NCI-H69 (cell line): ENCODE measurements around the gene SH3D19.
"Not testable (repeated sequence)": the region's sequence is repeated elsewhere in the genome, so short reads cannot be mapped to it uniquely, and the experiment has no call there.

Source experiments
- DNase-seq: peaks from one replicate; lab custom pipeline; 2025; lab: John Stamatoyannopoulos, UW

The SH3D19 gene

DNA sequence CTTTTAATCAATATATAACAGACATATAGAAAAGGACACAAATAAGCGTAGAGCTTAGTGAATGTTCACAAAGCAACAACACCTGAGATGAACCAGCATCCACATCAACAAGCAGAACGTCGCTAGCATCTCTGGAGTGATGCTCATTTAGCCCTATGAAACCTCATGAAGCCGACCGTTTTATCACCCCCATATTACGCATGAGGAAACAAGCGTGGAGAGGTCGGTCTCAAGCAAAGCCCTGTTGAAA is 226.5 kb downstream of the SH3D19 start:
- DNase-seq: no peak

DNA sequence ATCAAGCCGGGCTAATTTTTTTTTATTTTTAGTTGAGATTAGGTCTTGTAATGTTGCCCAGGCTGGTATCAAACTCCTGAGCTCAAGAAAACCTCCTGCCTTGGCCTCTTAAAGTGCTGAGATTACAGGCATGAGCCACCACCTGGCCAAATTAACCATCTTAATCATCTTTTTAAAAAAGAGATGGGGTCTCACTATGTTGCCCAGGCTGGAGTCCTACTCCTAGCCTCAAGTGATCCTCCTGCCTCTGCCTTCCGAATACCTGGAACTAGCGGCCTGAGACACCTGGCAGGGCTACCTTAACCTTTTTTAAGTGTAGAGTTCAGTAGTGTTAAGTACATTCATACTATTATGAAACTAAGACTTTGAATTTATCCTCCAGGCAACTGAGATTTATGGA is 227.6 kb downstream of the SH3D19 start:
- no peak for DNase-seq

DNA sequence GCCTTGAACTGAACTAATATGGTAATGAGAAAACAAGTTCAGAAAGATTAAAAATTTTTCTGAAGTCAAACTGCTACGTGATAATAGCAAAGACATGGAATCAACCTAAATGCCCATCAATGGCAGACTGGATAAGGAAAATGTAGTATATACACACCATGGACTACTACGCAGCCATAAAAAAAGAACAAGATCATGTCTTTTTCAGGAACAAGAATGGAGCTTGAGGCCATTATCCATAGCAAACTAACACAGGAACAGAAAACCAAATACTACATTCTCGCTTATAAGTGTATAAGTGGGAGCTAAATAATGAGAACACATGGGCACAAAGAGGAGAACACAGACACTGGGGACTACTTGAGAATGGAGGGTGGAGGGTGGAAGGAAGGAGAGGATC is 230.3 kb downstream of the SH3D19 start:
- DNase-seq: no peak

DNA sequence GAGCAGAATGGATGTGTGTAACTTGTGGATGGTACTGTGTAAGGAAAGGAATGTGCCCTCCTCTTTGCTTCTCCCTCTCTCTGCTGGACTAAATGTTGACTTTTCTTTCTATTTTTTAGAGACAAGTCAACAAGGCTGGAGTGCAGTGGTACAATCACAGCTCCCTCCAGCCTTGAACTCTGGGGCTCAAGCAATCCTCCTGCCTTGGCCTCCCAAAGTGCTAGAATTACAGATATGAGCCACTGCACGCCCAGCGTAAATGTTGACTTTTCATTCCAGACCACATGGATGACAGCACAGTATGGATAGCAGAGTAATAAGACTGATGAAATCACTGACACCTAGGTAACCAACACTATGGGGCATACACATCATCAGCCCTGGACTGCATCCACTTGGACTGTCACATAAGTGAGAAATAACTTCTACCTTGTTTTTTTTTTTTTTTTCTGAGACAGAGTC is 231.1 kb downstream of the SH3D19 start:
- no peak for DNase-seq

DNA sequence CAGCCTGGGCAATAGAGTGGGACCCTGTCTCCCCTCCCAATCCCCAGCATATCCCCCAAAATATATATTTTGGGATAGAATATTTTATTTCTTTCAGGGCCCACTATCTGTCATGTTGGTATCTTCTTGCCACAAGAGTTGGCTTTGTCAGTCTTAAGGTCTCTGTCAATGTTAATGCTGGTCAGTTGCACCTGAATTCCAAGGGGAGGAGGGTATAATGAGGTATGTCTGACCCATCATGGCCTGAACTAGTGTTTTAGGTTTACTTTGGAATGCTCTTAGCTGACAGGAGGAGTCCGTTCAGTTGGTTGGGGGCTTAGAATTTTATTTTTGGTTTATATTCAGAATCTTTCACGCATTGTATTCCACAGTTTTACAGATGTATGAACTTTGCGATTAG is 232.2 kb downstream of the SH3D19 start:
- DNase-seq: no peak

DNA sequence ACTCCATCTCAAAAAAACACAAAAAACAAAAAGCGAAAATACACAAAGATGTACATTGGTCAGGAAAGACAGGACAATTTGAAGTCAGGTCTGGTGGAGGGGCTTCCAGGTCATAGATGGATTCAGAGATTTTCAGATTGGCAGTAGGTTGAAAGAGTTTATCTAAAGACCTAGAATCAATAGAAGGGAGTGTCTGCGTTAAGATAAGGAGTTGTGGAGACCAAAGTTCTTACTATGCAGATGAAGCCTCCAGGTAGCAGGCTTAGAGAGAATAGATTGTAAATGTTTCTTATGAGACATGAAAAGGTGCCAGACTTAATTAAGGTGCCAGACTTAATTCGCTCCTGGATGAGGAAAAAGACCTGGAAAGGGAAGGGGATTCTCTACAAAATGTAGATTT is 232.9 kb downstream of the SH3D19 start:
- no peak for DNase-seq

DNA sequence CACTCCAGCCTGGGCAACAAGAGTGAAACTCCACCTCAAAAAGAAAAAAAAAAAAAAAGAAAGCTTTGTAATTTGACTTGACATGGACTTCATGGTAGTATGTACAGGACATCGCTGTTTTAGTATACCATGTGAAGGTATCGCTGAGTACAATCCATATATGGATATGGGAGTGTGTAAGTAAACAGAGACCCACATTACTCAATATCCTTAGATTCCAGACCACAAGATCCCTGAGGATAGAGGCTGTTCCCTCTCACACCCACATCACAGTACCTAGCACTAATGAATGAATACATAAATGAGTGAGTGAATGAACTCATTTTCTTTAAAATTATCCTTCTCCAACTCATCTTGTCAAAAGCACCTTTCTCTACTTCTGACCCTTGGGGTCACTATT is 234.4 kb downstream of the SH3D19 start:
- no peak for DNase-seq

DNA sequence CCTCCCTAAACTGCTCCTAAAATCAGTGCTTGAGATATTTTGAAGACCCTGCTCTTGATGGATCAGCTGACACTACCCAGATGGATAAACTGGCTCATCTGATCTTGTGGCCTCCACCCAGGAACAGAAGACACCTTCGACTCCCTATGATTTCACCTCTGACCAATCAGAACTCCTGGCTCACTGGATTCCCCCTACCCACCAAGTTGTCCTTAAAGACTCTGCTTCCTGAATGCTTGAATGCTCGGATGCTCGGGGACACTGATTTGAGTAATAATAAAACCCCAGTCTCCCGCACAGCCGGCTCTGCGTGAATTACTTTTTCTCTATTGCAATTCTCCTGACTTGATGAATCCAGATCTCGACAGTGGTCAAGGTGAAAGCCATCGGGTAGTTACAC is 237.9 kb downstream of the SH3D19 start:
- DNase-seq: no peak

DNA sequence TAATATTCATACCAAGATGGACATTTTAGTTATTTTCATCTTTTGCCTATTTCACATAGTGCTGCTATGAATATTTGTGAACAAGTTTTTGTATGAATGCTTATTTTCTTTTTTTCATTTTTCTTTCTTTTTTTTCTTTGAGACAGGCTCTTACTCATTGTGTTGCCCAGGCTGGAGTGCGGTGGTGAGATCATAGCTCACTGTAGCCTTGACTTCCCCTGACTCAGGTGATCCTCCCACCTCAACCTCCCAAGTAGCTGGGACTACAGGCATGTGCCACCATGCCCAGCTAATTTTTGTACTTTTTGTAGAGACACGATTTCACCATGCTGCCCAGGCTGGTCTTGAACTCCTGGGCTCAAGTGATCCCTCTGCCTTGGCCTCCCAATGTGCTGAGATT is 247.4 kb downstream of the SH3D19 start:
- not testable (repeated sequence) for DNase-seq

DNA sequence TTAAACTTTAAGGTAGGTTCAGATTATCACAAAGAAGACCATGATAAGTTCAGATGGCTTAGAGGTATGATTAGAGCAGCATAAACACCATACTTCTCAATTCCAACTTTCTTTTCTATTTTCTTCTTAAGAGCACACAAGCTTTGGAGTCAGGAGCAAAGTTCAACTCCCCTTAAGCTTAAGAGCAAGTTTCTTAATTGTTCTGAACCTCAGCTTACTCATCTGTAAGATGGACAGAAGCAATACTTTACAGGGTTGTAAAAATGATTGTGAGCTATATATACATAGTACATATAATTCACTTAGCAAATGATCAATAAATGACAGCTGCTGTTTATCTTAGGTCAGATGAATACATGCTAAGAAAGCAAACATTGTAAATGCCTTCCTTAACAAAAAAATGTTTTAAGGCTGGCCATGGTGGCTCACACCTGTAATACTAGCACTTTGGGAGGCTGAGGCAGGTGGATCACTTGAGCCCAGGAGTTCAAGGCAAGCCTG is 250.9 kb downstream of the SH3D19 start:
- DNase-seq: no peak
